ENCODE data around the gene ACY1.
"Not testable (repeated sequence)": the region's sequence is repeated elsewhere in the genome, so short reads cannot be mapped to it uniquely, and the experiment has no call there.

Gene ACY1

GRCh38 chr3:51990501-51990971, 7.2 kb downstream of the ACY1 start:
- not testable (repeated sequence) for H2AK5ac ChIP-seq (ENCODE audit: low read length); H3K27ac ChIP-seq (ENCODE audit: low read depth, low read length); DNase-seq; H4K8ac ChIP-seq (ENCODE audit: low read depth, low read length); H3K9ac ChIP-seq (ENCODE audit: low read length); H3K4ac ChIP-seq (ENCODE audit: low read depth, low read length); H4K5ac ChIP-seq (ENCODE audit: low read length); H2BK5ac ChIP-seq (ENCODE audit: low read length); H3K23ac ChIP-seq (ENCODE audit: low read length); H2BK120ac ChIP-seq (ENCODE audit: low read depth, low read length); H3K18ac ChIP-seq (ENCODE audit: low read length); H3K27me3 ChIP-seq (ENCODE audit: insufficient read depth, low read length, poor library complexity); H2BK15ac ChIP-seq (replicated peaks; ENCODE audit: low read depth); H3K4me3 ChIP-seq (ENCODE audit: low read length); H3K4me2 ChIP-seq (ENCODE audit: low read length); H3K56ac ChIP-seq (ENCODE audit: low read length)
- Histone ChIP-seq H3K79me2 (ENCODE audit: control insufficient read depth, insufficient read depth, low read length) (peaks cover 18% of the 10 kb centered on the region), H3K79me1 (ENCODE audit: low read length) (peaks cover 18% of the 10 kb centered on the region), H3K4me1 (ENCODE audit: control insufficient read depth, low read depth, low read length) (peaks cover 10% of the 10 kb centered on the region), H3K36me3 (ENCODE audit: control insufficient read depth, insufficient read depth, low read length) (peaks cover 21% of the 10 kb centered on the region)
- WGBS (ENCODE audit: extremely low coverage, insufficient coverage, low lambda C conversion rate) = no CpG with 5 or more reads among the region's 38 CpGs

- no peak for DNase-seq
- peaks cover 19% of the 10 kb centered on the region for H3K79me2 ChIP-seq (ENCODE audit: control insufficient read depth, insufficient read depth, low read length)
- H3K27ac ChIP-seq (ENCODE audit: low read depth, low read length) = no peak overlapping the region
- no peak overlapping the region for H2BK5ac ChIP-seq (ENCODE audit: low read length)
- H3K9ac ChIP-seq (ENCODE audit: low read length) = peak overlapping the region; percentile 13
- no peak overlapping the region for H3K4me2 ChIP-seq (ENCODE audit: low read length)
- H3K79me1 ChIP-seq (ENCODE audit: low read length) = peaks cover 18% of the 10 kb centered on the region
- no peak overlapping the region for H4K8ac ChIP-seq (ENCODE audit: low read depth, low read length)
- no peaks in the 10 kb centered on the region for H3K27me3 ChIP-seq (ENCODE audit: insufficient read depth, low read length, poor library complexity)
- no peak overlapping the region for H2BK15ac ChIP-seq (replicated peaks; ENCODE audit: low read depth)
- H2BK120ac ChIP-seq (ENCODE audit: low read depth, low read length) = no peak overlapping the region
- H3K4me3 ChIP-seq (ENCODE audit: low read length) = no peak overlapping the region
- WGBS (ENCODE audit: extremely low coverage, insufficient coverage, low lambda C conversion rate) = no CpG with 5 or more reads among the region's 3 CpGs
- H4K5ac ChIP-seq (ENCODE audit: low read length) = no peak overlapping the region
- H3K18ac ChIP-seq (ENCODE audit: low read length) = no peak overlapping the region
- peaks cover 10% of the 10 kb centered on the region for H3K4me1 ChIP-seq (ENCODE audit: control insufficient read depth, low read depth, low read length)
- peak overlapping the region; percentile 89 for H3K23ac ChIP-seq (ENCODE audit: low read length)
- peaks cover 21% of the 10 kb centered on the region for H3K36me3 ChIP-seq (ENCODE audit: control insufficient read depth, insufficient read depth, low read length)
- H3K56ac ChIP-seq (ENCODE audit: low read length) = no peak overlapping the region
- no peak overlapping the region for H3K4ac ChIP-seq (ENCODE audit: low read depth, low read length)
- no peak overlapping the region for H2AK5ac ChIP-seq (ENCODE audit: low read length)
These were observed 8.8 kb downstream of the ACY1 start for GRCh38 chr3:51992017-51992682.

- peaks cover 19% of the 10 kb centered on the region for H3K79me2 ChIP-seq (ENCODE audit: control insufficient read depth, insufficient read depth, low read length)
- H3K4me2 ChIP-seq (ENCODE audit: low read length); H2BK120ac ChIP-seq (ENCODE audit: low read depth, low read length); DNase-seq; H2BK15ac ChIP-seq (replicated peaks; ENCODE audit: low read depth); H2AK5ac ChIP-seq (ENCODE audit: low read length); H3K4ac ChIP-seq (ENCODE audit: low read depth, low read length); H3K56ac ChIP-seq (ENCODE audit: low read length); H3K23ac ChIP-seq (ENCODE audit: low read length); H3K27me3 ChIP-seq (ENCODE audit: insufficient read depth, low read length, poor library complexity); H3K18ac ChIP-seq (ENCODE audit: low read length); H4K5ac ChIP-seq (ENCODE audit: low read length); H2BK5ac ChIP-seq (ENCODE audit: low read length); H3K4me3 ChIP-seq (ENCODE audit: low read length); H4K8ac ChIP-seq (ENCODE audit: low read depth, low read length); H3K27ac ChIP-seq (ENCODE audit: low read depth, low read length): not testable (repeated sequence)
- H3K36me3 ChIP-seq (ENCODE audit: control insufficient read depth, insufficient read depth, low read length) = peaks cover 21% of the 10 kb centered on the region
- no CpG with 5 or more reads among the region's 13 CpGs for WGBS (ENCODE audit: extremely low coverage, insufficient coverage, low lambda C conversion rate)
- H3K9ac ChIP-seq (ENCODE audit: low read length) = peak overlapping the region; percentile 99
- peaks cover 12% of the 10 kb centered on the region for H3K4me1 ChIP-seq (ENCODE audit: control insufficient read depth, low read depth, low read length)
- peaks cover 18% of the 10 kb centered on the region for H3K79me1 ChIP-seq (ENCODE audit: low read length)
These were observed 10.3 kb downstream of the ACY1 start for GRCh38 chr3:51993657-51994056.

GRCh38 chr3:51994530-51994929, 11.2 kb downstream of the ACY1 start:
- Histone ChIP-seq H3K56ac (ENCODE audit: low read length) (peak overlapping the region; percentile 98), H3K4me1 (ENCODE audit: control insufficient read depth, low read depth, low read length) (peaks cover 12% of the 10 kb centered on the region), H4K5ac (ENCODE audit: low read length) (no peak overlapping the region), H3K4me2 (ENCODE audit: low read length) (peak overlapping the region; percentile 87), H3K18ac (ENCODE audit: low read length) (no peak overlapping the region), H2AK5ac (ENCODE audit: low read length) (peak overlapping the region; percentile 48), H3K4ac (ENCODE audit: low read depth, low read length) (no peak overlapping the region), H3K9ac (ENCODE audit: low read length) (peak overlapping the region; percentile 99), H3K23ac (ENCODE audit: low read length) (no peak overlapping the region), H3K79me1 (ENCODE audit: low read length) (peaks cover 18% of the 10 kb centered on the region), H3K27ac (ENCODE audit: low read depth, low read length) (no peak overlapping the region), H2BK5ac (ENCODE audit: low read length) (no peak overlapping the region), H3K36me3 (ENCODE audit: control insufficient read depth, insufficient read depth, low read length) (peaks cover 20% of the 10 kb centered on the region), H3K79me2 (ENCODE audit: control insufficient read depth, insufficient read depth, low read length) (peaks cover 19% of the 10 kb centered on the region), H2BK15ac (replicated peaks; ENCODE audit: low read depth) (no peak overlapping the region), H3K4me3 (ENCODE audit: low read length) (peak overlapping the region; percentile 99), H3K27me3 (ENCODE audit: insufficient read depth, low read length, poor library complexity) (no peaks in the 10 kb centered on the region), H4K8ac (ENCODE audit: low read depth, low read length) (no peak overlapping the region), H2BK120ac (ENCODE audit: low read depth, low read length) (no peak overlapping the region)
- DNase-seq = no peak
- WGBS (ENCODE audit: extremely low coverage, insufficient coverage, low lambda C conversion rate) = no CpG with 5 or more reads among the region's 2 CpGs

GRCh38 chr3:51995346-51996163, 12.2 kb downstream of the ACY1 start, which contains the start of gene RPL29:
Gene RPL29 (minus strand): TSS chr3:51995895. CDS start chr3:51995461, 434 bp downstream.
- peaks cover 18% of the 10 kb centered on the region for H3K79me1 ChIP-seq (ENCODE audit: low read length)
- peak within 1 kb of the TSS; percentile 92 for H2BK5ac ChIP-seq (ENCODE audit: low read length)
- peak within 1 kb of the TSS; percentile 34 for H3K27ac ChIP-seq (ENCODE audit: low read depth, low read length)
- peaks cover 12% of the 10 kb centered on the region for H3K4me1 ChIP-seq (ENCODE audit: control insufficient read depth, low read depth, low read length)
- peak within 1 kb of the TSS; percentile 95 for H2AK5ac ChIP-seq (ENCODE audit: low read length)
- peak within 1 kb of the TSS; percentile 76 for H3K18ac ChIP-seq (ENCODE audit: low read length)
- peak within 1 kb of the TSS; percentile 96 for H4K5ac ChIP-seq (ENCODE audit: low read length)
- H3K4me3 ChIP-seq (ENCODE audit: low read length) = peak within 1 kb of the TSS; percentile 99
- H2BK15ac ChIP-seq (replicated peaks; ENCODE audit: low read depth) = no peak within 1 kb of the TSS
- H2BK120ac ChIP-seq (ENCODE audit: low read depth, low read length) = no peak within 1 kb of the TSS
- H4K8ac ChIP-seq (ENCODE audit: low read depth, low read length) = no peak within 1 kb of the TSS
- H3K27me3 ChIP-seq (ENCODE audit: insufficient read depth, low read length, poor library complexity) = no peaks in the 10 kb centered on the region
- H3K9ac ChIP-seq (ENCODE audit: low read length) = peak within 1 kb of the TSS; percentile 99
- H3K4ac ChIP-seq (ENCODE audit: low read depth, low read length) = peak within 1 kb of the TSS; percentile 73
- no CpG with 5 or more reads among the region's 40 CpGs for WGBS (ENCODE audit: extremely low coverage, insufficient coverage, low lambda C conversion rate)
- peak within 1 kb of the TSS; percentile 100 for H3K23ac ChIP-seq (ENCODE audit: low read length)
- peak within 1 kb of the TSS; percentile 87 for H3K4me2 ChIP-seq (ENCODE audit: low read length)
- DNase-seq = peak; percentile 97
- H3K56ac ChIP-seq (ENCODE audit: low read length) = peak within 1 kb of the TSS; percentile 98
- H3K36me3 ChIP-seq (ENCODE audit: control insufficient read depth, insufficient read depth, low read length) = peaks cover 20% of the 10 kb centered on the region
- H3K79me2 ChIP-seq (ENCODE audit: control insufficient read depth, insufficient read depth, low read length) = peaks cover 19% of the 10 kb centered on the region

Measured in mesendoderm (in vitro differentiated cells).